Type B pancreatic cell (in vitro differentiated cells): ENCODE results near the gene NOS1AP. TPM values are rescaled to one million over a fixed set of nuclear protein-coding genes. Genes with fewer than 3 reads are reported as not detected.

Source experiments
- DNase-seq: peaks from one replicate; pipeline ENCODE4 v3.0.0; 2021; ENCODE audit warnings: mixed read lengths; ENCODE audit not compliant: unreplicated experiment; ENCODE audit errors: extremely low spot score
- H3K27ac Mint-ChIP-seq: 2 replicates; pipeline ENCODE4 v1.8.0; 2021; ENCODE audit warnings: mild to moderate bottlenecking, mixed read lengths
- H3K27me3 Mint-ChIP-seq: 2 replicates; pipeline ENCODE4 v1.8.0; 2021; ENCODE audit warnings: mixed read lengths
- H3K36me3 Mint-ChIP-seq: 2 replicates; pipeline ENCODE4 v1.8.0; 2021; ENCODE audit warnings: mixed read lengths
- H3K4me1 Mint-ChIP-seq: one replicate; pipeline ENCODE4 v1.8.0; 2021; ENCODE audit warnings: mixed read lengths; ENCODE audit not compliant: unreplicated experiment
- H3K4me3 Mint-ChIP-seq: 2 replicates; pipeline ENCODE4 v1.8.0; 2021; ENCODE audit warnings: mild to moderate bottlenecking, mixed read lengths
- H3K9me3 Mint-ChIP-seq: 2 replicates; pipeline ENCODE4 v1.8.0; 2021; ENCODE audit warnings: mixed read lengths
- total RNA-seq: library from RNA; stranded (reverse); gene quantifications from 2 replicates; pipeline ENCODE4 v1.2.1, GENCODE V29; 2021; ENCODE audit warnings: low replicate concordance
- TF ChIP-seq, protein P1 (sequence below): fragments of 200-600 bp; sonication (generic); conservative IDR thresholded peaks from 2 replicates; pipeline ENCODE4 v1.5.0; 2021; ENCODE audit warnings: antibody characterized with exemption, mild to moderate bottlenecking

NOS1AP gene
- total RNA-seq, 1 donor from 2014 or later: 10.4 TPM

DNA sequence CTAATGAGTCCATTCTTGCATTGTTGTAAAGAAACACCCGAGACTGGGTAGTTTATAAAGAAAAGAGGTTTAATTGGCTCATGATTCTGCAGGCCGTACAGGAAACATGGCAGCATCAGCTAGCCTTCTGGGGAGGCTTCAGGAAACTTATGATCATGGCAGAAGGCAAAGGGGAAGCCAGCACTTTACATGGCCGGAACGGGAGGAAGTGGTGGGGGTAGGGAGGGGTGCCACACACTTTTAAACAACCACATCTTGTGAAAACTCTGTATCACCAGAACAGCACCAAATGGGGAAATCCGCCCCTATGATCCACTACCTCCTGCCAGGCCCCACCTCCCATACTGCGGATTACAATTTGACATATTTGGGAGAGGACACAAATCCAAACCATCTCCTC is 43.9 kb downstream of the NOS1AP start:
- H3K27me3 Mint-ChIP-seq: no peaks in the 10 kb centered on the region
- H3K27ac Mint-ChIP-seq: no peak overlapping the region
- TF ChIP-seq, protein P1, sequence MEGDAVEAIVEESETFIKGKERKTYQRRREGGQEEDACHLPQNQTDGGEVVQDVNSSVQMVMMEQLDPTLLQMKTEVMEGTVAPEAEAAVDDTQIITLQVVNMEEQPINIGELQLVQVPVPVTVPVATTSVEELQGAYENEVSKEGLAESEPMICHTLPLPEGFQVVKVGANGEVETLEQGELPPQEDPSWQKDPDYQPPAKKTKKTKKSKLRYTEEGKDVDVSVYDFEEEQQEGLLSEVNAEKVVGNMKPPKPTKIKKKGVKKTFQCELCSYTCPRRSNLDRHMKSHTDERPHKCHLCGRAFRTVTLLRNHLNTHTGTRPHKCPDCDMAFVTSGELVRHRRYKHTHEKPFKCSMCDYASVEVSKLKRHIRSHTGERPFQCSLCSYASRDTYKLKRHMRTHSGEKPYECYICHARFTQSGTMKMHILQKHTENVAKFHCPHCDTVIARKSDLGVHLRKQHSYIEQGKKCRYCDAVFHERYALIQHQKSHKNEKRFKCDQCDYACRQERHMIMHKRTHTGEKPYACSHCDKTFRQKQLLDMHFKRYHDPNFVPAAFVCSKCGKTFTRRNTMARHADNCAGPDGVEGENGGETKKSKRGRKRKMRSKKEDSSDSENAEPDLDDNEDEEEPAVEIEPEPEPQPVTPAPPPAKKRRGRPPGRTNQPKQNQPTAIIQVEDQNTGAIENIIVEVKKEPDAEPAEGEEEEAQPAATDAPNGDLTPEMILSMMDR: no peak
- DNase-seq: no peak
- H3K9me3 Mint-ChIP-seq: peaks cover 7% of the 10 kb centered on the region
- peaks cover 19% of the 10 kb centered on the region for H3K4me1 Mint-ChIP-seq
- H3K4me3 Mint-ChIP-seq: no peak overlapping the region
- H3K36me3 Mint-ChIP-seq: peaks cover 4% of the 10 kb centered on the region

DNA sequence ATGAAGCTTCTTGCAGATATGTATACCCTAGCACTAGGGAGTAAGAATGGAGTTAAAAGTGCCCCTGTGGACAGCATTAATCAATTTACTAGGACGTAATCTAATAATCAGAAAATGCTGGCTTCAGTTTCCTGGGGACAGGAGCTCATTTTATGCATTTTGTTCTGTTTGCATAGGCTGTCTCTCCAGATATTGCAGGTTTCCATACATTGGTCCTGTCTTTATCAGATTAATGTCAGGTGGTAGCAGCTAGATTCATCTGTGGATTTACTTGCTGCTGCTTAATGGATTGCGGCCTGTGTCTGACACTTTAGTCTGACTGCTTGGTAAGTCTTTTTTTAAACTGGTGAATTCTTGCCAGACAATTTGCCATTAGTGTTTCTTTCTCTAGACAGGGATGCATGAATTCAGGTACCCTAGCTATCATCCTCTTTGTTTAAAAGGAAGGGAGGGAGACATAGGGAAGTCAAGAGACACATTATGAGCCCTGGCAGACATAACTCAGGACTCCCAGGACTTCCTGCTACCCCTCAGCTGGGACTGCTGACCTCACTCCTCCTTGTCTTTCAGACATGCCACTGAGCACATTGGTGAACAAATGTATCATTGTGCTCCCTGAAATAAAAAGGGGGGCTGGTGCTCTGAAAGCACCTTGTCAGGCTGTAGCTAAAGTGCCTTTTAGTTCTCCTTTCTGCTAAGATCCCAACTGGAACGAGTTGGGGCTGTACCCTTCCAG is 47.7 kb downstream of the NOS1AP start:
- H3K27me3 Mint-ChIP-seq: no peaks in the 10 kb centered on the region
- H3K4me3 Mint-ChIP-seq: no peak overlapping the region
- no peak overlapping the region for H3K27ac Mint-ChIP-seq
- TF ChIP-seq, protein P1: no peak
- peaks cover 19% of the 10 kb centered on the region for H3K4me1 Mint-ChIP-seq
- no peaks in the 10 kb centered on the region for H3K9me3 Mint-ChIP-seq
- DNase-seq: no peak
- H3K36me3 Mint-ChIP-seq: no peaks in the 10 kb centered on the region

DNA sequence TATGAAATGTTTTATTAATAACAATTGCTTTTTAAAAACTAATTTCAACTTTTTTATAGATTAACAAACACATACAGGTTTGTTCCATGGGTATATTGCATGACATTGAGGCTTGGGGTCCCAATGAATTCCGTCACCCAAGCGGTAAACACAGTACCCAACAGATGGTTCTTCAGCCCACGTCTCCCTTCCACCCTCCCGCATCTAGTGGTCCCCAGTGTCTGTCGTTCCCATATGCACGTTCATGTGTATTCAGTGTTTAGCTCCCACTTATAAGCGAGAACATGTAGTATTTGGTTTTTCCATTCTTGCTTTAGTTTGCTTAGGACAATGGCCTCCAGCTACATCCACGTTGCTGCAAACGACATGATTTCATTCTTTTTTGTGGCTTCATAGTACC is 48.6 kb downstream of the NOS1AP start:
- Mint-ChIP-seq H3K27me3 (no peaks in the 10 kb centered on the region), H3K9me3 (no peaks in the 10 kb centered on the region), H3K4me1 (peaks cover 19% of the 10 kb centered on the region), H3K36me3 (no peaks in the 10 kb centered on the region), H3K27ac (no peak overlapping the region), H3K4me3 (no peak overlapping the region)
- DNase-seq: no peak
- TF ChIP-seq, protein P1: no peak

DNA sequence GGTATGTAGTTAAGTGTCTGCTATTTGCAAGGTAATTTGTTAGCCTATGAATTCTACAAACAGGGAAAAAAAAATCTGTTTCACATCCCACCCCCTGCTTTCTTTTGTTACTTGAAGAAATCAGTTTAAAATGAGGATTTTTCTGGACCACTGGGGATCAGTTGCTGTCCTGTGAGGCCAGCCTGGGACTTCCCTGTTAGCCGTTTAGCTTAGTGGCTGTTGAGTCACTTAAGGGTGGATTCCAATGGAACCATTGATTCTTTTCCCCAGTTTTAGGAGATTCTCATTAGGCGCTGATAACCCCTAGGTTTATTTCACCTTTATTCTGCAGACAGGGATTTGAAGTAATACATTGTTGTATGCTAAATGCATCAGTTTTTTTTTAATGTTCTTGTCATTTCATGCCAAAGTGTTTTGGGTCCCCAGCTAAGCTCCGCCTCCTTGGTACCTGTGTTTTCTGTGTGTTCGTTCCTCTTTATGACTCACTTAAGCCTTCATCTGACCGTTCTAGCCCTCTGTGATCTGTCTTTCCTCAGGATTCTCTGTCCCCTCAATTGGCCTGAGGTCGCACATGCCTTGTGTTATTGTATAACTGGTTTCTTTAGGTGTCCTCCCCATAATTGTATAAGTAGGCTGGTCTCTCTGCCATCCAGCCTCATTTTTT is 59.3 kb downstream of the NOS1AP start:
- DNase-seq: no peak
- H3K4me3 Mint-ChIP-seq: no peak overlapping the region
- TF ChIP-seq, protein P1: no peak
- no peaks in the 10 kb centered on the region for H3K9me3 Mint-ChIP-seq
- H3K27me3 Mint-ChIP-seq: no peaks in the 10 kb centered on the region
- no peaks in the 10 kb centered on the region for H3K36me3 Mint-ChIP-seq
- H3K27ac Mint-ChIP-seq: no peak overlapping the region
- H3K4me1 Mint-ChIP-seq: no peaks in the 10 kb centered on the region

DNA sequence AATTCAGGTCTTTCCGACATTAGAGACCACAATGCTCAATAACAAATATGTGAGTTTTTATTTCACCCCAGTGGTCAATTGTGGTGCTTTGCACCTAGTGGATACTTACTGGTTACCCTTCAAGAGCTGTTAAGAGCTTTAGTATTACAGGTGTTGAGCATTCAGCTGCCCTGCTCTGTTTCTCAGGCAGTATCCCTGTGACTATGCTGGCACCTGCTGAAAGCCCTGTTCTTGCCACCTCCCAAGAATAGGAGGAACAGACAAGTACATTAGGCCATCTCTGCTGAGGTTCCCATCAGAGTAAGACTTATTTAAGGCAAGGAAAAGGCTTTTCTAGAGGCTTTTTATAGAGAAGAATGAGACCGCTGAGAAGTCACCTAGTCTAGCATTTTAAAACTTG is 60.8 kb downstream of the NOS1AP start:
- Mint-ChIP-seq H3K27me3 (no peaks in the 10 kb centered on the region), H3K27ac (no peak overlapping the region), H3K4me1 (peaks cover 7% of the 10 kb centered on the region), H3K36me3 (no peaks in the 10 kb centered on the region), H3K4me3 (no peak overlapping the region), H3K9me3 (no peaks in the 10 kb centered on the region)
- TF ChIP-seq, protein P1: no peak
- DNase-seq: no peak
